ENCODE measurements around the gene MN1.
"Not testable (repeated sequence)": the region's sequence is repeated elsewhere in the genome, so short reads cannot be mapped to it uniquely, and the experiment has no call there.

MN1 gene

DNA sequence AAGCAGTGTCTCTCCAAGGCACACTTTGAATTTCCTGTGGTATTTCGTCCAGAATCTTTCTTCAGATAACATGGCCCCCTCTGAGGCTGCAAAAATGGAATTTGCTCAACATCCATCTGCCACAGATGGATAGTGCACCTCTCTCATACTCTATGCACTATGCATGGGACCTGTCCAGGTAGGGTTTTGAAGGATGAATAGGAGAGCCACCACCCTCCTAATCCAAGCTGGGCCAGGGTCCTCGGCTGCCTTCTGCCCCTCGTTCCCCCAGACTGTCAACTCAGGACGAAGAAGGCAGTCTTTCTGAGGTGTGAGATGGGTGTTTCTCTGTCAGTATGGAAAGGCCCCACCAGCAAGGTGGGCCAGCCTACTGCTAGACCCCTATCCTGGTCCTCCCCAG lies 56.4 kb downstream of the MN1 start:
- Histone ChIP-seq H3K4me1 (ENCODE audit: low read length) (no peaks in the 10 kb centered on the region), H3K27ac (ENCODE audit: low read length) (no peak overlapping the region), H2AFZ (ENCODE audit: low read length) (no peak overlapping the region), H3K9me2 (replicated peaks; ENCODE audit: insufficient read depth, low read length) (no peaks in the 10 kb centered on the region), H3K4me3 (ENCODE audit: low read length) (no peak overlapping the region), H3K27me3 (replicated peaks; ENCODE audit: insufficient read depth, low read length) (peaks cover 60% of the 10 kb centered on the region), H3K36me3 (replicated peaks; ENCODE audit: insufficient read depth, low read length) (no peaks in the 10 kb centered on the region), H3K79me2 (ENCODE audit: low read length) (no peaks in the 10 kb centered on the region), H3K4me2 (ENCODE audit: low read depth, low read length) (no peak overlapping the region), H3F3A (ENCODE audit: insufficient read depth, low read length) (no peaks in the 10 kb centered on the region), H3K9ac (ENCODE audit: low read length) (no peak overlapping the region), H4K20me1 (ENCODE audit: insufficient read depth, low read length) (no peaks in the 10 kb centered on the region), H3K9me3 (replicated peaks; ENCODE audit: insufficient read depth, low read length) (no peaks in the 10 kb centered on the region)
- DNase-seq: no peak
- TF ChIP-seq EZH2phosphoT487 (IDR thresholded peaks at IDR 0.05; ENCODE audit: low read length) (no peak), EZH2 (optimal IDR thresholded peaks at IDR 0.05; ENCODE audit: low read depth, low read length) (no peak)
- TF ChIP-seq, protein P1, sequence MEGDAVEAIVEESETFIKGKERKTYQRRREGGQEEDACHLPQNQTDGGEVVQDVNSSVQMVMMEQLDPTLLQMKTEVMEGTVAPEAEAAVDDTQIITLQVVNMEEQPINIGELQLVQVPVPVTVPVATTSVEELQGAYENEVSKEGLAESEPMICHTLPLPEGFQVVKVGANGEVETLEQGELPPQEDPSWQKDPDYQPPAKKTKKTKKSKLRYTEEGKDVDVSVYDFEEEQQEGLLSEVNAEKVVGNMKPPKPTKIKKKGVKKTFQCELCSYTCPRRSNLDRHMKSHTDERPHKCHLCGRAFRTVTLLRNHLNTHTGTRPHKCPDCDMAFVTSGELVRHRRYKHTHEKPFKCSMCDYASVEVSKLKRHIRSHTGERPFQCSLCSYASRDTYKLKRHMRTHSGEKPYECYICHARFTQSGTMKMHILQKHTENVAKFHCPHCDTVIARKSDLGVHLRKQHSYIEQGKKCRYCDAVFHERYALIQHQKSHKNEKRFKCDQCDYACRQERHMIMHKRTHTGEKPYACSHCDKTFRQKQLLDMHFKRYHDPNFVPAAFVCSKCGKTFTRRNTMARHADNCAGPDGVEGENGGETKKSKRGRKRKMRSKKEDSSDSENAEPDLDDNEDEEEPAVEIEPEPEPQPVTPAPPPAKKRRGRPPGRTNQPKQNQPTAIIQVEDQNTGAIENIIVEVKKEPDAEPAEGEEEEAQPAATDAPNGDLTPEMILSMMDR (IDR thresholded peaks at IDR 0.05; ENCODE audit: low read length): no peak

- H3K4me1 ChIP-seq (ENCODE audit: low read length); H4K20me1 ChIP-seq (ENCODE audit: insufficient read depth, low read length); H2AFZ ChIP-seq (ENCODE audit: low read length); H3K4me3 ChIP-seq (ENCODE audit: low read length); H3K4me2 ChIP-seq (ENCODE audit: low read depth, low read length); H3K9ac ChIP-seq (ENCODE audit: low read length); H3K9me3 ChIP-seq (replicated peaks; ENCODE audit: insufficient read depth, low read length); H3K36me3 ChIP-seq (replicated peaks; ENCODE audit: insufficient read depth, low read length); H3K27ac ChIP-seq (ENCODE audit: low read length); H3K9me2 ChIP-seq (replicated peaks; ENCODE audit: insufficient read depth, low read length); H3K79me2 ChIP-seq (ENCODE audit: low read length); DNase-seq; H3F3A ChIP-seq (ENCODE audit: insufficient read depth, low read length): not testable (repeated sequence)
- peaks cover 60% of the 10 kb centered on the region for H3K27me3 ChIP-seq (replicated peaks; ENCODE audit: insufficient read depth, low read length)
Observed at GRCh38 chr22:27744078-27744477, 57.5 kb downstream of the MN1 start.

GRCh38 chr22:27740202-27740748 lies 61.3 kb downstream of the MN1 start:
- no peaks in the 10 kb centered on the region for H3K36me3 ChIP-seq (replicated peaks; ENCODE audit: insufficient read depth, low read length)
- H3K79me2 ChIP-seq (ENCODE audit: low read length): no peaks in the 10 kb centered on the region
- H4K20me1 ChIP-seq (ENCODE audit: insufficient read depth, low read length): no peaks in the 10 kb centered on the region

DNA sequence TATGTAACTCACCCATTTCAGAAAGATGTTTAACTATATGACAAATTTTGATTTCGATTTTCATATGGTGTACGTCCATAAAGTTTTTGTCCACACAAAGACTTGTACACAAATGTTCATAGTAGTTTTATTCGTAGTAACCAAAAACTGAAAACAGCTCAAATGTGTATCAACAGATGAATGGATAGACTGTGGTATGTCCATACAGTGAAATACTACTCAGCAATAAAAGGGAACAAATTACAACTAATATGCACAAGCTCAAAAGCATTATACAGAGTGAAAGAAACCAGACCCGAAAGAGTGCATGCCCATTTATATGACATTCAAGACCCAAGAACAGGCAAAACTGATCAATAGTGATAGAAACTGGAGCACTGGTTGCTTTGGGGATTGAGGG lies 64.0 kb downstream of the MN1 start:
- Histone ChIP-seq H3F3A (ENCODE audit: insufficient read depth, low read length) (no peaks in the 10 kb centered on the region), H2AFZ (ENCODE audit: low read length) (no peak overlapping the region), H3K4me1 (ENCODE audit: low read length) (no peaks in the 10 kb centered on the region), H3K36me3 (replicated peaks; ENCODE audit: insufficient read depth, low read length) (no peaks in the 10 kb centered on the region), H3K9me3 (replicated peaks; ENCODE audit: insufficient read depth, low read length) (no peaks in the 10 kb centered on the region), H3K4me3 (ENCODE audit: low read length) (no peak overlapping the region), H4K20me1 (ENCODE audit: insufficient read depth, low read length) (no peaks in the 10 kb centered on the region), H3K27me3 (replicated peaks; ENCODE audit: insufficient read depth, low read length) (peaks cover 75% of the 10 kb centered on the region), H3K4me2 (ENCODE audit: low read depth, low read length) (no peak overlapping the region), H3K27ac (ENCODE audit: low read length) (no peak overlapping the region), H3K9me2 (replicated peaks; ENCODE audit: insufficient read depth, low read length) (no peaks in the 10 kb centered on the region), H3K9ac (ENCODE audit: low read length) (no peak overlapping the region), H3K79me2 (ENCODE audit: low read length) (no peaks in the 10 kb centered on the region)
- DNase-seq: no peak
- TF ChIP-seq EZH2phosphoT487 (IDR thresholded peaks at IDR 0.05; ENCODE audit: low read length): no peak
- TF ChIP-seq, protein P1 (IDR thresholded peaks at IDR 0.05; ENCODE audit: low read length): no peak

More at GRCh38 chr22:27740202-27740748, 61.3 kb downstream of the MN1 start:
- DNase-seq: no peak
- no peak overlapping the region for H3K9ac ChIP-seq (ENCODE audit: low read length)
- no peak overlapping the region for H3K4me2 ChIP-seq (ENCODE audit: low read depth, low read length)
- no peaks in the 10 kb centered on the region for H3K9me3 ChIP-seq (replicated peaks; ENCODE audit: insufficient read depth, low read length)
- peaks cover 57% of the 10 kb centered on the region for H3K27me3 ChIP-seq (replicated peaks; ENCODE audit: insufficient read depth, low read length)
- no peak overlapping the region for H2AFZ ChIP-seq (ENCODE audit: low read length)
- TF ChIP-seq EZH2phosphoT487 (IDR thresholded peaks at IDR 0.05; ENCODE audit: low read length) (no peak), EZH2 (optimal IDR thresholded peaks at IDR 0.05; ENCODE audit: low read depth, low read length) (no peak)
- TF ChIP-seq, protein P1 (IDR thresholded peaks at IDR 0.05; ENCODE audit: low read length): no peak
- no peaks in the 10 kb centered on the region for H3K9me2 ChIP-seq (replicated peaks; ENCODE audit: insufficient read depth, low read length)
- no peak overlapping the region for H3K27ac ChIP-seq (ENCODE audit: low read length)
- H3K4me3 ChIP-seq (ENCODE audit: low read length): no peak overlapping the region
- no peaks in the 10 kb centered on the region for H3F3A ChIP-seq (ENCODE audit: insufficient read depth, low read length)
- no peaks in the 10 kb centered on the region for H3K4me1 ChIP-seq (ENCODE audit: low read length)
